SH-SY5Y (cell line): ENCODE results near the gene FRY.

Experiments
- GATA2 ChIP-seq: IDR thresholded peaks from 2 replicates; pipeline ENCODE4 v1.6.1; 2011; ENCODE audit warnings: mild to moderate bottlenecking, low read depth, low read length
- GATA3 ChIP-seq: IDR thresholded peaks from 2 replicates; pipeline ENCODE4 v1.6.1; 2011; ENCODE audit warnings: low read depth, mild to moderate bottlenecking, low read length, moderate library complexity

DNA sequence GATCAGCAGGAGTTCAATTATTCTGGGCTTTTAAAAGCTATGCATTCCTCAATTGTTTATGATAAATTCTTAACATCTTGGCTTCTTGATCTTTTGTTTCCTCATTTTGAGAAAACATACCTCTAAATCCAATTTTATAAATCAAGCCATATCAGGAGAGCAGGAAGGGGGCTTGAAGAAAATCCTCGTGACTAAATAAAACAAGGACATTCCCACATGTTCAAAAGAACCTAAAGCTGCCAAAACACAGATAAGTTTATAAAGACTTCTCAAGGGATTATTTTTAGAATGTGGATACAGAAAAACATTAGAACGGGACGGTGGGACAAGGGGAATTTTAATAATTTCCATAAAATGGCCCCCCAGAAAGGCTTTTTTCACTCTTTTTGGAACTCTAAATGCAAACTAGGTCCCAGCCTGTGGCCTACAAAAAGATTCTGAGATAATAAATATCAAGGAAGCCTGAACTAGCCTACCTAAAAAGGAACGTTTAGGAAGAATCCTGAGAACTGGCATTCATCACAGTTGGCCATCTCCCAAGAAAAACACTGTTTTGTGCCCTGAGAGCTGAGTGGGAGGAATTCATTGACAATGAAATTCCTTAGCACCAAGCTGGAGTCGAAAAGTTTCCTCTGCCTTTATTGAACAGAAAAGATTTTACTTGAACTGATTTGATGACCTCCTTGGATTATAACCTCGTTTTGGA is 253.5 kb downstream of the FRY start:
- TF ChIP-seq GATA2 = no peak
- TF ChIP-seq GATA3 = no peak
